CD4-positive, alpha-beta memory T cell (primary cell): Measurements from ENCODE around the gene MAPK8IP2. TPM values are rescaled to one million over a fixed set of nuclear protein-coding genes. Genes with fewer than 3 reads are reported as not detected.

ENCODE experiments used
- CTCF ChIA-PET: fragments of 350-600 bp; sonication (Branson Sonifier 250); formaldehyde crosslinking; loops from one replicate; lab custom pipeline; 2021; ENCODE audit warnings: inconsistent platforms; ENCODE audit not compliant: partially characterized antibody; lab: Charles Lee
- POLR2A ChIA-PET: fragments of 350-600 bp; sonication (Branson Sonifier 250); formaldehyde crosslinking; loops from one replicate; lab custom pipeline; 2021; ENCODE audit not compliant: partially characterized antibody; lab: Charles Lee
- DNase-seq, 5 donors: peaks; one replicate each; pipeline versions ENCODE4 v3.0.0 to v3.0.0-alpha.2; 2020 to 2022; ENCODE audit warnings: mixed read lengths in 1 of 5
- H3K27ac ChIP-seq: one replicate; pipeline ENCODE4 v1.7.0; 2013; ENCODE audit warnings: low read depth, low read length
- H3K27me3 ChIP-seq: 2 replicates; pipeline ENCODE4 v1.7.0; 2013; ENCODE audit warnings: mild to moderate bottlenecking, low read length, moderate library complexity; ENCODE audit not compliant: insufficient read depth
- H3K36me3 ChIP-seq: 2 replicates; pipeline ENCODE4 v1.7.0; 2013; ENCODE audit warnings: mild to moderate bottlenecking, low read length, moderate library complexity; ENCODE audit not compliant: insufficient read depth
- H3K4me1 ChIP-seq: 2 replicates; pipeline ENCODE4 v1.7.0; 2013; ENCODE audit warnings: mild to moderate bottlenecking, low read length, moderate library complexity; ENCODE audit not compliant: insufficient read depth
- H3K4me3 ChIP-seq, 2 donors: one replicate each; pipeline ENCODE4 v1.7.0; 2013; ENCODE audit warnings: low read length in 2 of 2, mild to moderate bottlenecking in 1 of 2
- H3K9me3 ChIP-seq, 2 donors: one replicate each; pipeline ENCODE4 v1.7.0; 2013; ENCODE audit warnings: low read length in 2 of 2, control low read depth in 1 of 2; ENCODE audit not compliant: control insufficient read depth in 1 of 2
- H3K27ac Mint-ChIP-seq, 7 donors: one replicate each; pipeline ENCODE4 v1.8.0; 2020 to 2021; ENCODE audit warnings: mixed read lengths in 7 of 7, mild to moderate bottlenecking in 6 of 7, inconsistent platforms in 3 of 7, moderate library complexity in 3 of 7
- H3K27me3 Mint-ChIP-seq, 2 donors: one replicate each; pipeline ENCODE4 v1.8.0; 2020 to 2021; ENCODE audit warnings: mixed read lengths in 2 of 2
- H3K36me3 Mint-ChIP-seq, 2 donors: one replicate each; pipeline ENCODE4 v1.8.0; 2020 to 2021; ENCODE audit warnings: mixed read lengths in 2 of 2, inconsistent platforms in 1 of 2, mild to moderate bottlenecking in 1 of 2
- H3K4me1 Mint-ChIP-seq, 4 donors: one replicate each; pipeline ENCODE4 v1.8.0; 2020 to 2021; ENCODE audit warnings: mixed read lengths in 4 of 4, mild to moderate bottlenecking in 1 of 4
- H3K4me3 Mint-ChIP-seq, 8 donors: one replicate each; pipeline ENCODE4 v1.8.0; 2020 to 2021; ENCODE audit warnings: mixed read lengths in 8 of 8, mild to moderate bottlenecking in 7 of 8, moderate library complexity in 6 of 8, inconsistent platforms in 3 of 8
- H3K9me3 Mint-ChIP-seq, 8 donors: one replicate each; pipeline ENCODE4 v1.8.0; 2020 to 2021; ENCODE audit warnings: mixed read lengths in 8 of 8, mild to moderate bottlenecking in 5 of 8, inconsistent platforms in 3 of 8, moderate library complexity in 1 of 8
- intact Hi-C: fragments of 100-400 bp; cut with micrococcal nuclease; formaldehyde crosslinking; loops from one replicate; pipeline ENCODE4 v1.15.1; 2023
- polyA plus RNA-seq, 2 donors: library from polyadenylated mRNA; unstranded; fragments of 300-500 nt; fragmentation: Illumina TruSeq; gene quantifications; one replicate each; pipeline ENCODE4 v1.2.3, GENCODE V29; 2021
- total RNA-seq, 2 experiments: library from RNA; stranded (reverse); gene quantifications; one replicate each; pipeline ENCODE4 v1.2.3, GENCODE V29; 2021

The MAPK8IP2 gene
- total and polyA plus RNA-seq, 4 experiments from 2014 or later: 0.22 to 0.49 TPM; not detected in 2

DNA sequence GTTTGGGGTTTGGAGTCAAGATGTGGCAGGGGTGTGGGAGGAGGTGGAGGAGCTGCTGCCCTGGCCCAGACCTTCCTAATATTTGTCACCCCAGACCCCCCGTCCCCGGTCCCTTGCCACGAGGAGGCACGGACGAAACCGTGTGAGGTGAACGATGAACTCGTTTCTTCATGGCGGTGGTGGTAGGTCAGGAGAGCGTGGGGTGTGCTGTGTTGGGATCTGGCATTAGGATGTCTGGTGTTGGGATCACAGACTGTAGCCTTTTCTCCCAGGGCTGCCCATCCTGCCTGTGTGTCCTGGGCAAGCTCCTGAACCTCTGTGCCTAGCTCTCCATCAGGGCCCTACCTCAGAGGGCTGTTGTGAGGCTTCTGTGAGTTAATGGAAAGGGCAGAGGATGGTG lies 8.4 kb downstream of the MAPK8IP2 start:
- Mint-ChIP-seq H3K4me3 (no peak overlapping the region), H3K36me3 (no peaks in the 10 kb centered on the region), H3K27me3 (peaks cover 16 to 30% of the 10 kb centered on the region in 2 donors), H3K9me3 (no peaks in the 10 kb centered on the region), H3K27ac (no peak overlapping the region), H3K4me1 (peaks cover 0 to 4% (median 3%) of the 10 kb centered on the region in 4 donors)
- intact Hi-C loops: no loop called here
- H3K27me3 ChIP-seq: no peaks in the 10 kb centered on the region
- H3K4me3 ChIP-seq: no peak overlapping the region
- no peak for DNase-seq
- no peak overlapping the region for H3K27ac ChIP-seq
- ChIA-PET POLR2A (no interaction called here), CTCF (no interaction called here)
- no peaks in the 10 kb centered on the region for H3K4me1 ChIP-seq
- H3K36me3 ChIP-seq: no peaks in the 10 kb centered on the region
- no peaks in the 10 kb centered on the region for H3K9me3 ChIP-seq

DNA sequence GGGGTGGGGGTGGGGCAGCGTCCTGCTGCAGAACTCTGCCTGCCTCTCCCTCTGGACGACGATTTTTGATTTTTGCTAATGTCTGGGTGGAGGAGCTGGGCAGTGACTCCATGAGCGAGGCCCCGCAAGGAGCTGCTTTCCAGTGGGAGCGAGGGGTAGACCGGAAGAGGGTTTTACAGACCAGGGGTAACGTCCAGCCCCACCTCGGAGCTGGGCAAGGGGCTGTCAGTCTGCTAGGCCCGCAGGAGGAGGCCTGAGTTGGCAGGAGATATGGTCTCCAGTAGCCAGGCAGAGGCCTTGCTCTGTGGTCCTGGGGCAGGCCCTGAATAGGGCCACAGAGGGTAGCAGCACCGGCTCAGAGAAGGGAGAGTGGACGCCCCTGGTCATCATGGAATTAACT lies 9.0 kb downstream of the MAPK8IP2 start:
- Histone ChIP-seq H3K27me3 (no peaks in the 10 kb centered on the region), H3K4me3 (no peak overlapping the region), H3K36me3 (no peaks in the 10 kb centered on the region), H3K27ac (no peak overlapping the region), H3K9me3 (no peaks in the 10 kb centered on the region), H3K4me1 (no peaks in the 10 kb centered on the region)
- H3K4me1 Mint-ChIP-seq: peaks cover 0 to 4% (median 3%) of the 10 kb centered on the region in 4 donors
- ChIA-PET POLR2A (no interaction called here), CTCF (no interaction called here)
- DNase-seq: no peak
- H3K27me3 Mint-ChIP-seq: peaks cover 17 to 30% of the 10 kb centered on the region in 2 donors
- H3K4me3 Mint-ChIP-seq: no peak overlapping the region
- no peak overlapping the region for H3K27ac Mint-ChIP-seq
- no peaks in the 10 kb centered on the region for H3K9me3 Mint-ChIP-seq
- no peaks in the 10 kb centered on the region for H3K36me3 Mint-ChIP-seq
- intact Hi-C loops: no loop called here

DNA sequence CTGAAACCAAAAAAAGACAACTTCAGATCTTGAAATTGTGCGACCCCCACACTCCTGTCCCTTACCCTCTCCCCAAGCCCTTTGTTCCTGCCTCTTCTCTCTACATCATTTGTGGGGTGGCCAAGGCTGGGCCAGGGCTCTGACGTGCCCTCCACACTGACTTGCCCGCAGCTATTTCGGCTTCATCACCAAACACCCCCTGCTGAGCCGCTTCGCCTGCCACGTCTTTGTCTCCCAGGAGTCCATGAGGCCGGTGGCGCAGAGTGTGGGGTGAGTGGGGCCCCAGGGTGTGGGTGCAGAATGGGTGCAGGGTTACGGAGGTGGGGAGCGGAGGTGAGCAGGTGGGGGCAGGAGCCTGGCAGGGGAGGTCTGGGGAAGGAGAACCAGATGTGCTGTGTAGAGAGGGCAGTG lies 9.5 kb downstream of the MAPK8IP2 start:
- Histone ChIP-seq H3K27ac (no peak overlapping the region), H3K4me1 (no peaks in the 10 kb centered on the region), H3K4me3 (no peak overlapping the region), H3K36me3 (no peaks in the 10 kb centered on the region), H3K27me3 (no peaks in the 10 kb centered on the region), H3K9me3 (no peaks in the 10 kb centered on the region)
- intact Hi-C loops: no loop called here
- peaks cover 0 to 4% (median 3%) of the 10 kb centered on the region in 4 donors for H3K4me1 Mint-ChIP-seq
- ChIA-PET CTCF (interaction anchor here (0.6 kb wide), 1 partner anchor 10 kb away, joined by 3 read pairs; no protein-coding TSS in a partner anchor), POLR2A (no interaction called here)
- no peak for DNase-seq
- H3K36me3 Mint-ChIP-seq: no peaks in the 10 kb centered on the region
- H3K27ac Mint-ChIP-seq: no peak overlapping the region
- H3K27me3 Mint-ChIP-seq: peaks cover 16 to 30% of the 10 kb centered on the region in 2 donors
- H3K9me3 Mint-ChIP-seq: no peaks in the 10 kb centered on the region
- no peak overlapping the region for H3K4me3 Mint-ChIP-seq

DNA sequence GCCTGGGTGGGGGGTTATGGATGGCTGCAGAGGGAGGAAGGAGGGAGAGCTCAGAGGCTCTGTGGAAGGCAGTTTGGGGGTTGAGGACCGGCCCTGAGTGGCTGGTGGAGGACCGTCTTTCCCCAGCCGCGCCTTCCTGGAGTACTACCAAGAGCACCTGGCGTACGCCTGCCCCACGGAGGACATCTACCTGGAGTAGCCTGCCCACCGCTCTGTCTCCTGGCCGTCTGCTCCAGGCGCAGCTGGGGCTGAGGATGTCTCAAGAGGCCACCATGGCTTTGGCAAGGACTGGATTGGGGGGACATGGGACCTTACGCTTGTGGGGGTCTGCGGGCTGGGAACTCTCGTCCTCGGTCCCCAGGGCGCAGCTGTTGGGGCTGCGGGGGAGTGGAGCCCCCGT lies 10.0 kb downstream of the MAPK8IP2 start:
- H3K27me3 ChIP-seq: no peaks in the 10 kb centered on the region
- no peak overlapping the region for H3K4me3 ChIP-seq
- POLR2A ChIA-PET: no interaction called here
- CTCF ChIA-PET: interaction anchor here (0.6 kb wide), 1 partner anchor 10 kb away, joined by 3 read pairs; no protein-coding TSS in a partner anchor
- no peaks in the 10 kb centered on the region for H3K36me3 ChIP-seq
- H3K36me3 Mint-ChIP-seq: no peaks in the 10 kb centered on the region
- H3K27ac Mint-ChIP-seq: no peak overlapping the region
- DNase-seq: no peak
- H3K4me3 Mint-ChIP-seq: no peak overlapping the region
- no peaks in the 10 kb centered on the region for H3K9me3 Mint-ChIP-seq
- H3K4me1 ChIP-seq: no peaks in the 10 kb centered on the region
- intact Hi-C loops: no loop called here
- H3K27ac ChIP-seq: no peak overlapping the region
- no peaks in the 10 kb centered on the region for H3K9me3 ChIP-seq
- peaks cover 15 to 30% of the 10 kb centered on the region in 2 donors for H3K27me3 Mint-ChIP-seq
- H3K4me1 Mint-ChIP-seq: peaks cover 0 to 4% (median 3%) of the 10 kb centered on the region in 4 donors

DNA sequence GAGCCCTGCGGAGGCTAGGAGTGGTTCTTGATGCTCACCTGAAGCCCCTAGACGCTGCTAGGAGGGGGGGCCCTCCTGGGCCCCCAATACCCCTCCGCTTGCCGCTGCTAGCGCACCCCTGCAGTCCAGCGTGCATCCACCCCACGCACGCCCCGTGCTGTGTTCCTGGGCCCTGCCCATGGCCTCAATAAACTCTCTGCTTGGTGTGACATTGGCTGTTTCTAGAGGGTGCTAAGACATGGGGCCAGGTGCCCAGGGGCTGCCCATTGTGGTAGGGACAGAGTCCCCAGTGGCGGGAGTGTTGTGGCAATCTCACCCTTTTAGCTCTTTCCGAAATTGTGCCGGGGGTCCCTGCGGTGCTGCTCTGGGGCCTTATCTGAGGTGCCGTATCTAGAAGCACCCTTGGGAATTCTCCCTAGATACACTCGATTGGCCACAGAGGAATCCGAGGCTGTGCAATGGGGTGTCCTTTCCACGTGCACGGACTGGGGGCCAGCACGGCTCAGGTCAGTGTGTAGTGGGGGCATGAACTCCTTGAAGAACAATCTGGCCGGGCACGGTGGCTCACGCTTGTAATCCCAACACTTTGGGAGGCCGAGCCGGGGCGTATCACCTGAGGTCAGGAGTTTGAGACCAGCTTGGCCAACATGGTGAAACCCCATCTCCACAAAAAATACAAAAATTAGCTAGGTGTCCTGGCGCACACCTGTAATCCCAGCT lies 10.9 kb downstream of the MAPK8IP2 start:
- intact Hi-C loops: no loop called here
- Mint-ChIP-seq H3K9me3 (no peaks in the 10 kb centered on the region), H3K36me3 (no peaks in the 10 kb centered on the region), H3K27ac (no peak overlapping the region), H3K27me3 (peaks cover 13 to 25% of the 10 kb centered on the region in 2 donors), H3K4me1 (peaks cover 0 to 4% (median 3%) of the 10 kb centered on the region in 4 donors), H3K4me3 (no peak overlapping the region)
- Histone ChIP-seq H3K36me3 (no peaks in the 10 kb centered on the region), H3K27me3 (no peaks in the 10 kb centered on the region), H3K4me1 (no peaks in the 10 kb centered on the region), H3K27ac (no peak overlapping the region), H3K4me3 (no peak overlapping the region), H3K9me3 (no peaks in the 10 kb centered on the region)
- ChIA-PET CTCF (interaction anchor here (1.2 kb wide), 1 partner anchor 359 kb away, joined by 4 read pairs; no protein-coding TSS in a partner anchor), POLR2A (no interaction called here)
- no peak for DNase-seq

DNA sequence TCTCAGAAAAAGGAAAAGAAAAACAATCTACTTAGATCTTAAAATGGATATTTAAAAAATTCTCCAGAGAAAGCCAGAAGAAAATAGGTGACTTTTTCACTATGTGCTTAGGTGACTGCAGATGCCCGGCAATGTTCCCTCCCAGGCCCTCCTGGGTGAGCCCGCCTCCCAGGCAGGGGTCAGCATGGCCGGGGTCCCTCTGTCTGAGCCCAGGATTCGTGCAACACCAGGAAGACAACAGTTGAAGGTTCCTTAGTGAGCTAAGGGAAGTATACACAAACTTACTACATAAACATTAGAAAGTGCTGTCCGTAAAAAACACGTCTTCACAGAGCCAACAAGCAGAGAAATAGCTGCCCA lies 11.6 kb downstream of the MAPK8IP2 start:
- ChIA-PET POLR2A (interaction anchor here (1.5 kb wide), 1 partner anchor 30 kb away, joined by 4 read pairs; the partner anchor contains the start of gene CHKB), CTCF (interaction anchor here (1.2 kb wide), 1 partner anchor 359 kb away, joined by 4 read pairs; no protein-coding TSS in a partner anchor)
- no peaks in the 10 kb centered on the region for H3K27me3 ChIP-seq
- no peaks in the 10 kb centered on the region for H3K9me3 ChIP-seq
- no peak overlapping the region for H3K4me3 ChIP-seq
- H3K27me3 Mint-ChIP-seq: peaks cover 10 to 23% of the 10 kb centered on the region in 2 donors
- no peaks in the 10 kb centered on the region for H3K36me3 Mint-ChIP-seq
- H3K27ac Mint-ChIP-seq: no peak overlapping the region
- no peaks in the 10 kb centered on the region for H3K4me1 ChIP-seq
- intact Hi-C loops: no loop called here
- H3K9me3 Mint-ChIP-seq: no peaks in the 10 kb centered on the region
- H3K4me3 Mint-ChIP-seq: no peak overlapping the region
- H3K36me3 ChIP-seq: no peaks in the 10 kb centered on the region
- H3K4me1 Mint-ChIP-seq: peaks cover 0 to 4% (median 3%) of the 10 kb centered on the region in 4 donors
- H3K27ac ChIP-seq: no peak overlapping the region
- DNase-seq: no peak

DNA sequence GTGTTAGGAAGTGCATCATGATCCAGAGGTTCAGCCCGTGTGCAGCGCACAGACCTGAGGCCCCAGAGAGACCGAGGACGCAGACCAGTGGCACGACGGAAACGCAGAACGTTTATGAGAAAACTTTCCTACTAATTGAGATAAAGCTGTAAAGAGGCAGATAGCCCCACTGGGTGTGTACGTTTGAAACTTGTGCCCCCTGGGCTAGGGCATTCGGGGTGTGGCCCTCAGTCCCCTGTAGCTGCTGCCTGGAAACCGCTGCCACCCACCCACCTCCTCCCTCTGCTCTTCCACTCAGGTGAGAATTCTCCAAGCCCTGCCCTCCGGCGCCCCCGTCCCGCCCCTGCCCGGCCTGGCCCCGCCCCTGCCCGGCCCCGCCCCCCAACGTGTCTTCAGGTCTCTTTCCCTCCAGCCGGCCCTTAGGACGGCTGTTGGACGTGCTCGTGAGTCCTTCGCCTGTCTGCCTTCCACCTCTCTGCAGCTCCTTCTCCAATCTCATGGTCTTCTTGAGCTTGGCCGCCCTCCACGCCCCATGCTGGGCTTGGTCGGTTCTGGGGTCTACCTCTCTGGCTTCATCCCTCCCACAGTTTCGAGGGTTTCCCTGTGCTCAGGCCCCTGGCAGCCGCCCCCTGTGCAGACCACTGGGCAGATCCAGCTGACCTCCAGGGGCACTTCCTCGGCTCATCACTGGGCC lies 12.1 kb downstream of the MAPK8IP2 start:
- H3K27me3 Mint-ChIP-seq: peaks cover 5 to 18% of the 10 kb centered on the region in 2 donors
- no peak overlapping the region for H3K4me3 Mint-ChIP-seq
- Histone ChIP-seq H3K36me3 (no peaks in the 10 kb centered on the region), H3K4me1 (no peaks in the 10 kb centered on the region), H3K4me3 (no peak overlapping the region), H3K27ac (no peak overlapping the region), H3K9me3 (no peaks in the 10 kb centered on the region), H3K27me3 (no peaks in the 10 kb centered on the region)
- H3K27ac Mint-ChIP-seq: no peak overlapping the region
- no peaks in the 10 kb centered on the region for H3K36me3 Mint-ChIP-seq
- DNase-seq: no peak
- ChIA-PET POLR2A (interaction anchor here (1.5 kb wide), 1 partner anchor 30 kb away, joined by 4 read pairs; the partner anchor contains the start of gene CHKB), CTCF (interaction anchor here (1.2 kb wide), 1 partner anchor 360 kb away, joined by 4 read pairs; no protein-coding TSS in a partner anchor)
- no peaks in the 10 kb centered on the region for H3K9me3 Mint-ChIP-seq
- peaks cover 0 to 4% (median 3%) of the 10 kb centered on the region in 4 donors for H3K4me1 Mint-ChIP-seq
- intact Hi-C loops: no loop called here
